ENCODE results near the gene PHF23. TPM values are rescaled to one million over a fixed set of nuclear protein-coding genes. Genes with fewer than 3 reads are reported as not detected.

PHF23 gene
- total RNA-seq, 1 experiment from 2014 or later: 32.7 TPM

DNA sequence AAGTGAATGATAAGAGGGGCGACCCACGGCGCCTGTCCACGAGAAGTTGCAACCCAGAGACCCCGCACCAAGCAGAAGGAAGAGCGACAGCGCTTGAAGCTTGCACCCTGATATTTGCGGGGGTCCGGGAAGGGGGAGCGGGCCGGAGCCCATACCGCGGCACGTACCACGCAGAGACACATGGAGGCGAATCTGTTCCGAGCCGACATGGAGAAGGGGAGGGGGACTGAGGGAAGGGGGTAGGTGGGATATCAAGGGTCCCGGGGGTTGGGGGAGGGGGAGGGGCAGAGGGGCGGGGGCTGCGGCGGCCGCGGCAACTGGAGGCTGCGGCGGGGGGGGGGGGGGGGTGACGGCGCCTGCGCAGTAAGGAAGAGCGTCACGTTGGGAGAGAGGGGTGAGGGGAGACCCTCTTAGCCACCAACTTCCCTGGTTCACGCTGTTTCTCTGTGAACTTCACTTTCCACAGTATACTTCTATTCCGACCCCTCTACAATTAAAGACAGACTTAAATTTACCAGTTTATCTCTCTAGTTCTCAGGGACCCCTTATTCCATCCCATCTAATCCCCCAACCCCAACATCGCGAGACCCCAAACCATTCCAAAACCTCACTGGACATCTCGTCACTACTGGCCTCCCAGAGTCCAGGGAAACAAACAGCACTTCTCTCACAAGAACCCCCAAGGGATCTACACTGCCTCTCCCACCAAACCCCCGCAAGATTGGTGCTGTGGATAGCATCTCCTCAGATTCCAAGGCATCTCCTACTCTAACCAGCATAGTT lies 27.6 kb downstream of the PHF23 start:
- Histone ChIP-seq H3K9ac (ENCODE audit: low read length) (no peak overlapping the region), H3K27me3 (ENCODE audit: low read length) (no peaks in the 10 kb centered on the region), H3F3A (ENCODE audit: low read length, unreplicated experiment) (no peaks in the 10 kb centered on the region), H3K4me3 (ENCODE audit: low read length) (no peak overlapping the region), H3K9me3 (ENCODE audit: low read length) (no peaks in the 10 kb centered on the region), H3K36me3 (ENCODE audit: low read depth, low read length) (no peaks in the 10 kb centered on the region), H4K20me1 (ENCODE audit: low read length) (no peaks in the 10 kb centered on the region), H3K4me1 (ENCODE audit: insufficient read depth, low read length) (peaks cover 11% of the 10 kb centered on the region), H3K4me2 (ENCODE audit: low read length) (no peak overlapping the region), H3K79me2 (ENCODE audit: low read length) (peaks cover 24% of the 10 kb centered on the region), H2AFZ (ENCODE audit: low read length) (no peak overlapping the region), H3K9me2 (replicated peaks; ENCODE audit: low read length) (no peaks in the 10 kb centered on the region), H3K27ac (ENCODE audit: low read length) (no peak overlapping the region)
- no TSS peak for BruUV-seq (replicated peaks)
- CTCF ChIA-PET: no interaction called here
- DNase-seq (no peak), ATAC-seq (no peak)
- intact Hi-C loops (cut with micrococcal nuclease): no loop called here
- POLR2A ChIA-PET (ENCODE audit: unreplicated experiment): no interaction called here
- TF ChIP-seq EZH2phosphoT487 (IDR thresholded peaks at IDR 0.05; ENCODE audit: borderline replicate concordance, low read length) (no peak), EZH2 (IDR thresholded peaks at IDR 0.05; ENCODE audit: low read length, unreplicated experiment) (no peak)
- TF ChIP-seq, protein P1, sequence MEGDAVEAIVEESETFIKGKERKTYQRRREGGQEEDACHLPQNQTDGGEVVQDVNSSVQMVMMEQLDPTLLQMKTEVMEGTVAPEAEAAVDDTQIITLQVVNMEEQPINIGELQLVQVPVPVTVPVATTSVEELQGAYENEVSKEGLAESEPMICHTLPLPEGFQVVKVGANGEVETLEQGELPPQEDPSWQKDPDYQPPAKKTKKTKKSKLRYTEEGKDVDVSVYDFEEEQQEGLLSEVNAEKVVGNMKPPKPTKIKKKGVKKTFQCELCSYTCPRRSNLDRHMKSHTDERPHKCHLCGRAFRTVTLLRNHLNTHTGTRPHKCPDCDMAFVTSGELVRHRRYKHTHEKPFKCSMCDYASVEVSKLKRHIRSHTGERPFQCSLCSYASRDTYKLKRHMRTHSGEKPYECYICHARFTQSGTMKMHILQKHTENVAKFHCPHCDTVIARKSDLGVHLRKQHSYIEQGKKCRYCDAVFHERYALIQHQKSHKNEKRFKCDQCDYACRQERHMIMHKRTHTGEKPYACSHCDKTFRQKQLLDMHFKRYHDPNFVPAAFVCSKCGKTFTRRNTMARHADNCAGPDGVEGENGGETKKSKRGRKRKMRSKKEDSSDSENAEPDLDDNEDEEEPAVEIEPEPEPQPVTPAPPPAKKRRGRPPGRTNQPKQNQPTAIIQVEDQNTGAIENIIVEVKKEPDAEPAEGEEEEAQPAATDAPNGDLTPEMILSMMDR (conservative IDR thresholded peaks at IDR 0.05; ENCODE audit: low read depth, low read length): no peak

DNA sequence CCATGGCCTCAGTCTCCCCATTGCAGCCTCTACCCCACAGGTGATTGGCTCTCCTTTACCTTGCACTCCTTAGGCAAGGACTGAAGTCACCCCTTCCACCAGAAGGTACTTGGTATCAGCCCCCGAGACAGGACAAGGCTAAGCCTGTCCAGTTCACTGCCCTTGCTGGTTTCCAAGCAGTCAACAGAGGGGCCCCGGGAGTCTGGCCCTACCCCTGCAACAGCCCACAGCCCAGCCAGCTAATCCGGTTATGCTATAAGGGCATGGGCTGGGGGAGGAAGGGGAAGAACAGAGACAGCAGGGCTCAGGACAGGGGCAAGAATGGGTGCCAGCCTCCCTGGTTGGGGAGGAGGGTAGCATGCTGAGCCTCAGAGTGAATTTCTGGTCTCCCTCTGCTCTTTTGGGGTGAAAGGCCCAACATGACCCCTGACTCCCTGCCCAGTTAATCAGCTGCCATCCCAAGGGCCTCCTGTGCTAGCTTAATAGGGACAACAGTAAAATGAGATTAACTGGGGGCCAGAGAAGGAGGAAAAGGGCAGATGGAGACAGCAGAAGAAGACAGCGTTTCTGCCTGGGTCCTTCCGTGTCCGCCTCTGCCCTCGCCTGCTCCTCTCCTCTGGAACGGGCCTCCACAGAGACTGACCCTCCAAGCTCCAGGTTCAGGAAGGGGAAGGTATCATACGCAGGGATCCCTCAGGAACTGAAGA lies 30.4 kb downstream of the PHF23 start:
- no TSS peak for BruUV-seq (replicated peaks)

More for the DNA sequence above, 30.4 kb downstream of the PHF23 start:
- H3K4me3 ChIP-seq (ENCODE audit: low read length): no peak overlapping the region
- ChIA-PET CTCF (no interaction called here), POLR2A (ENCODE audit: unreplicated experiment) (no interaction called here)
- H4K20me1 ChIP-seq (ENCODE audit: low read length): no peaks in the 10 kb centered on the region
- no peaks in the 10 kb centered on the region for H3K27me3 ChIP-seq (ENCODE audit: low read length)
- H3K9me2 ChIP-seq (replicated peaks; ENCODE audit: low read length): no peaks in the 10 kb centered on the region
- no peaks in the 10 kb centered on the region for H3F3A ChIP-seq (ENCODE audit: low read length, unreplicated experiment)
- no peak overlapping the region for H3K27ac ChIP-seq (ENCODE audit: low read length)
- TF ChIP-seq, protein P1 (conservative IDR thresholded peaks at IDR 0.05; ENCODE audit: low read depth, low read length): no peak
- TF ChIP-seq EZH2 (IDR thresholded peaks at IDR 0.05; ENCODE audit: low read length, unreplicated experiment) (no peak), EZH2phosphoT487 (IDR thresholded peaks at IDR 0.05; ENCODE audit: borderline replicate concordance, low read length) (no peak)
- ATAC-seq (no peak), DNase-seq (no peak)
- H3K9me3 ChIP-seq (ENCODE audit: low read length): no peaks in the 10 kb centered on the region
- no peak overlapping the region for H3K9ac ChIP-seq (ENCODE audit: low read length)
- H2AFZ ChIP-seq (ENCODE audit: low read length): no peak overlapping the region
- H3K4me1 ChIP-seq (ENCODE audit: insufficient read depth, low read length): no peaks in the 10 kb centered on the region; the same call in 1 of the 2 replicates
- no peak overlapping the region for H3K4me2 ChIP-seq (ENCODE audit: low read length)
- H3K36me3 ChIP-seq (ENCODE audit: low read depth, low read length): no peaks in the 10 kb centered on the region
- intact Hi-C loops (cut with micrococcal nuclease): no loop called here
- peaks cover 15% of the 10 kb centered on the region for H3K79me2 ChIP-seq (ENCODE audit: low read length)
